Left hindlimb (tissue), 1 donor: ENCODE data around the gene SERP1.

ENCODE experiments used
- DNase-seq: peaks from one replicate; pipeline ENCODE4 v3.0.0-alpha.2; 2018

Gene SERP1

DNA sequence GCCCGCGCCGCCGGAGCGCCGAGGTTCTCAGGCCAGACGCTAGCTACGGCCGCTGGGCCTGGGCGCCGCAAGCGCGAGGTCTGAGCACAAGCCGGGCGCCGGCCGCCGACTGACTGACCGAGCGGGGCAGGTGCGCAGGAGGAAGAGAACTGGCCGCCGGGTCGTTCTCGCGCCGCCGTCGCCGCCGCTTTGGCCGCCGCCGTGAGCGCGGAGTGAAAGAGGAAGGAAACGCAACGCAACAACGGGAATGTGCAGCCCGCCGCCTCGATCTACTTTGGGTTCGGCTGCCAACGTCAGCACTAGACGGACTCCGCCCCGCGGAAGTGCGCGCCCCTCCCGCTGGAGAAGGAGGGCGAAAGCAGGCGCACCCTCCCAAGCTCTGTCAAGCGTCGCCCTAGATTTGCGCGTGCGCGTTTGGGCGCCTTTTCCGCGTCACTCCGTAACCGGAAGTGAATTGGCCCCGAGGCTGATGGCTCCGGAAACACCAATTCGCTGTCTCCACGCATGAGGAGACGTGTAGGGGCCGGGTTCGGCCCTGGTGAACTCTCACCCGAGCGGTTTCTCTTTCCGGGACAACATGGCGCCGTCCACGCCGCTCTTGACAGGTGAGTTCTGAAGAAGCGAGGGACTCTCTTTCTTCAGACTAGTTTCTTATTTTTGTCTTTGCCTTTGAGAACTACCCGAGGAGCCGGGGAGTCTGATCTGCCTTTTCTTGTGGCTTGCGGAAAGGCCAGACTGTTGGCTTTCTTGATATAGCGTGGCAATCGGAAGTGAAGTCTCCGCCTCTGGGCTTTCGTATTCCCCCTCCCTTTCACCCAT lies at the start of gene SERP1, which contains the start of gene EIF2A:
Gene SERP1, minus strand, starts transcription at position 271 of the 819 bp plus-strand sequence. CDS start 361 bp downstream, outside the sequence.
Gene EIF2A, plus strand, starts transcription at position 562 of the 819 bp plus-strand sequence. Its CDS starts 16 bp downstream, at position 578.
- DNase-seq: peak; percentile 99

DNA sequence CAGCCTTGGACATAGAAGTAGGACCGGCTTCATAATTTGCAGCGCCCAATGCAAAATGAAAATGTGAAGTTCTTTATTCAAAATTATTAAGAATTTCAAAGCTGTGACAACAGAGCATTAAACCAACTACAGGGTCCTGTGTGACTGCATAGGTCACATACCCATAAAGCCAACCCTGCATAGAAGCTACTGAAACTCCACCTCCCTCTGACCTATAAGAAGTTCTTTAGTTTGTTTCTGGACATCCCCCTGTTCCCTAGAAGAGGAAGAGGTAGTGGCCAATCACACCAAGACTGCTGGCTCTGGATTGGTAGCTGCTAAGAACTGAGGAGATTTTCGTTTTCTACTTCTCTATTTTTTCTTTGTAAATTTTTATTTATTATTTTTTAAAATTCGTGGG lies 47.9 kb upstream of the SERP1 start:
- DNase-seq: no peak

DNA sequence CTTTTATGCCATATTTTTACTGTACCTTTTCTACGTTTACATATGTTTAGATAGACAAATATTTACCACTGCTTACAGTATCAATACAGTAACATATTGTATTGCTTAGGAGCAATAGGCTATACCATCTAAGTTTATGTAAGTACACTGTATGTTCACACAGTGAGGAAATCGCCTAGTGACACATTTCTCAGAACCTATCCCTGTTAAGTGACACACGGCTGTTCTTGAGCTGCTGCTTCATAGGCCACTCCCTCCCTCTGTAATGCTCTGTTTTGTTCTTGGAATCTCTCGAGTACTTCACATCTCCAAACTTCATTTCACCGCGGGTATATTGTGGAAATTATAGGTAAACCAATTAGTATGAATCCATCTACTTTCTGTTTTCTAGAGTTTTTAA lies 43.5 kb upstream of the SERP1 start:
- DNase-seq: no peak

DNA sequence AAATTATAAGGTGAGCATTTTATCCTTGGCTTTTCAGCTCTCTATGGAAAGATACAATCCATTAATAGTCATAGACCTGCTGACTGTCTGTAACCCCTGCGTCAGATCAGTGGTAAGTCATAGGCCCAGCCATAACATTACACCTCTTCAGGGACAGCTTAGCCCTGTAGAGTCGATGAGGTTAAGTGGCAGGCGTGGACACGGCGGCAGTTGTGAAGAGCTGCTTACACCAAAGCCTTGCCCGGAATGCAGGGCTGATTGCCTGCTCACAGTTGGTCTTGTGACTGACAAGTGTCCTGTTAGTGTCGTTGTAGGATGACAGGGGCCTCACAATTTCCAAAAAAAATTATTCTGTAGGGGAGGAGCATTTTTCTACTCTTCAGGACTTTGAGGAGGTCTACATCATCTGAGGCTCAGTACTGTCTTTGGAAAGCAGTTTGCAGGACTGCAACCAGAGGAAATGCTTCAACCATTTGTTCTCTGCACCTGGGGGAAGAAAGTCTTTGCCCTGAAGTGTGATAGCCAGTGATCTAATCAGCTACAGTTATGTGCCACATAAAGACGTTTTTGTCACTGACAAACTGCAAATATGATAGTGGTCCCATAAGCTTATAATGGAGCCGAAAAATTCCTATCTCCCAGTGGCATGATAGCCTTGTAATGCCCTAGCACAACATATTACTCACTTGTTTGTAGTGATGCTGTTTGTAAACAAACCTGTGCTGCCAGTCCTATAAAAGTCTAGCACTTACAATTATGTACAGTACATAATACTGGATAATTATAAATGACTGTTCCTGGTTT lies 41.9 kb upstream of the SERP1 start:
- no peak for DNase-seq

DNA sequence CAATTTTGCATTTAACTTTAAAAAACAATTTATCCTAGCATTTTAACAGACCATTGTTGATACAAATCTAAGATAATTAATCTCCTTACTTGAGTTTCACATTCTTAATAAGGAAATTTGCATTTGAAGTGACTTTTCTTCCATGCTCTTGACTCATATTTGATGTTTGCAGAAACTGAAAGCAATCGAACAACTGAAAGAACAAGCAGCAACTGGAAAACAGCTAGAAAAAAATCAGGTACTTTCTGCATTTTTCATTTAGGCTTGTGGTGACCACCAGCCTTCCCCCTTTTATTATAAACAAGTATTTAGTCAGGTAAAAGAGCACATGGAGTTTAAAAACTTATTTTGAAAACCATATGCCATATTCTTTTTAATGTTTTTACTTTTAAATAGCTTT lies 36.7 kb upstream of the SERP1 start:
- no peak for DNase-seq

DNA sequence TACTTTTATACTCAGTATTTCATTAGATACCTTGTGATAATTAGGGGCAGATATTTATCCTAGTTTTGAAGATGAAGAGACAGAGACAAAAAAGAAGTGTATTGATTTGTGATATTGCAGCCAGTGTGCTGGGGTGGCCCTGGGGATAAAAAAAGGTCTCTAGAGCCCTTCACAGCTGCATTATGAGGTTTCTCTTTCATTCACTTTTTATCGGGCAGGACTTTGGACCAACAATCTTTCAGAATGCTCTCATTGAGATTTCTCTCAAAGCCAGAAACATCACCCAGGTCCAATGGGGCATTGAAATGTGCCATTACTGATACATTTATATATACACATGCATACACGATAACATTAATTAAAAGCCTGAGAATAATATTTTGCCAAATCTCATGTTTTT lies 36.3 kb upstream of the SERP1 start:
- DNase-seq: no peak

DNA sequence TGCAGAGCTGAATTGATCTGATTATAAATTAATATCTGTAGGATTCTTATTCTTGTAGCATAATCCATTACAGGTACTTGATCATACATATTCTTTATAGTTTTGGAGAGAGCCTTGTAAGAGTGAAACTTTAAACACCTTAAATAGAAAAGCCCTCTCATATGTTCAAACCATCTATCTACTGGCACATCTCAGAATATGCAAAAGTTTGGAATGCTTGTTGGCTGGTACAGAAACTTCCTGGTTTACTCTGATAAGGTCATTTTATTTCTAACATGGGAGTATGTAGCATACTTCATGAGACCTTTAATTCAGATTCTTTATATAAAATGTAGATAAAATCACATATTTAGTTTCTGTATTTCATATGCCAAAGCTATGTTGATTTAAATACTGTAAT lies 34.9 kb upstream of the SERP1 start:
- no peak for DNase-seq

DNA sequence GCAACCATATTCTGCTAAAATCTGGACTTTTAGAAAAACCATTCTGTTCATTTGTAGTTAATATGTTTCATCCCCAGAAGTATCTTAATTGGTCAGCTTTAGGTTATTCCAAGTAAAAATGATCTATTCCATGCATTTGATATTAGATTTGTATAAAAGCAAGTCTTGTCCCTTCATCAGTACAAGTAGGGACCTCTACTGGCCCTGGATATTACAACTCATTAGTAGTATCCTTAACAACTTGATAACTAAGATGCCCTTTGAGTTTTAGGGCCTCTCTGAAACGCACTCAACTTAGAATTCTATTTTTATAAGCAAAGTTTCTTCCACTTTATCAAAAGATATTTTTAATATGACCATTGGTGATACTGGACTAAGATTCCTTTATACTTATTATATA lies 31.6 kb upstream of the SERP1 start:
- DNase-seq: no peak

DNA sequence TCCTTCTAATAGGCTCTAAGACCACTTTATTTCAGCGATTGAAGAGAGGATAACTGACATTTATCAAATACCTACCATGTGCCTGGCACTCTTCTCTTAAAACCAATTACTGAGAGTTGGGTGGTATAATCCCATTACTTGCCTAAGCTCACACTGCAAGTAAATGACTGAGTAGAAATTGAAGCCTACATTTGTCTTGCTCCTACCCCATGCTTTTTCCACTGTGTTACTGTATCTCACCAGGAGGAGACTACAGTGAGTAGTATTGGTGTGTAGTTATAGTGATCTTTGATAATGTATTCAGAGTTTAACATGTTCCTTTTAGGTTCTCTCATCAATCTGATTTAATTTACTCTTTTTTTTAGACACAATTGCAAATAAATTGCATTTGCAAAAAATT lies 21.0 kb upstream of the SERP1 start:
- no peak for DNase-seq

DNA sequence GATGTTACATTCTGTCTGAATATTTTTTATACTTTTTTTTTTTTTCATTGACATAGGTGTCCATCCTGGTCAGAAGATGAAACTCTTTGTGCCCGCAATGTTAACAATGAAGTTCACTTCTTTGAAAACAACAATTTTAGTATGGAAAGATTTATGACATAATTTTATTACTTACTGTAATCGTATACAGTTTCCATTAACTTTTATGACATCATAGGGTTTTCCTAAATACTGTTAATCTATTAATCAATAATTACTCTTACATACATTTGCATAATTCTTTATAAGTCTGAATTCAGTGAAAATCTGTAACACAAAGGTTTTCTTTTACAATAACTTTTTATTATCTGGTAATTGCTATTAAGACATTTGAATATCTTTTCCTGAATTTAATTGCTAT lies 17.9 kb upstream of the SERP1 start:
- DNase-seq: no peak

DNA sequence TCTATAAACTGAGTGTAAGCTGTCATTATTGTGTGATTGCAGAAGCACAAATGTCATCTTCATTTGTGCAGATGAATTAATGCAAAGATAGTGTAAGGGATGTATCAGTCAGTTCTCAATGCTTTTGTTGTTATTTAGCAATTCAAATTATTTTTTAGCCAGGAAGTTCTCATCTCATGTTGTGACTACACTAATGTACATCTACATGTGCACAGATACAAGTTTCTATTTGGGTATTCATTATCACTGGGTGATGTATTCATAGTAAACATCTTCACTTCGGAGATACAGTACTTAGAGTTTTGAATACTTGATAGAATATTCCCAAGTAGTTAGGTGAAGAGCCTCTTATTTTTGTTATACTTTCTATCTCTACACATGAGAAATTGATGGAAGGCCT lies 11.4 kb upstream of the SERP1 start:
- no peak for DNase-seq

DNA sequence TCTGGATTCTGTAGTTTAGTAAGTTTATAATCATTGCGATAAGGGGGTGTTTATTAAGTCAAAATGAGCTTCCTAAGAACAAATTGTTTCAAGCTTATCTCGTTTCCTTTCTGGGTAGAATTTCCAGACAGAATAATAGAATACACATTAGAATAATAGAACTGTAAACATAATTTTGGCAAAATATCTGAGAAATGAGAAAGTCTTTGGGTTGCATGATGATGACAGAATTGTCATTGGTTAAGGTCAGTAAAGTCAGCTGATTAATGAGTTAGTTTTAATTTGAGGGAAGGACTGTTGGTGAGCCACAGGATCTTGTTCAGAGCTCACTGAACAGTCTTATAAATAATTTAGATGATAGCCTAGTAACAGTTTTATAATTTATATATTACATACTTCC lies 10.5 kb upstream of the SERP1 start:
- no peak for DNase-seq

DNA sequence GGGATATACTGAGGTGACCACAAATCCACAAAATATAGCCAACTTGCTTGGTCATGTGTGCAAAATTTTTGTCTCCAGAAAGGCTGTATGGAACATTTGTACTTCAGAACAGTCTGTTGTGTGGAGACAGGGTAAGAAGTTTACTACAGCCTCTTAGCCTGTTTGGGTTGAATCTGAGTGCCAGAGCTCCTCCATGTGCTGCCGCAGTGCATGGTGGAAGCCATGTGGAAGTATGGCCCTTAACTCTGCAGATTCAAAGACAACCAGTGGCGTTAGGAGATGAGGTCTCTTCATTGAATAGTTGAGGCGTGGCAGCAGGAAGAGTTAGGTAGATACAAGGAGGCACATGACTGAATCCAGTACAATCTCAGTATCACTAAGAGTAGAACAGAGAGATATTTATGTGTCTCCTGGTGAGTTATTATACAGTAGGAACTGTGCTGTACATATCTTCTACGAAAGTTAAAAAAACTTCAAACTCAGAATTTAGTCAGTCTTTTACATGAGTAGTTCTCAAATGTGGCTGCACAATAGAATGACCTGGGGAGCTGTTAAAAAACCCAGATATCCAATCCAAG lies 9.7 kb upstream of the SERP1 start:
- DNase-seq: no peak

DNA sequence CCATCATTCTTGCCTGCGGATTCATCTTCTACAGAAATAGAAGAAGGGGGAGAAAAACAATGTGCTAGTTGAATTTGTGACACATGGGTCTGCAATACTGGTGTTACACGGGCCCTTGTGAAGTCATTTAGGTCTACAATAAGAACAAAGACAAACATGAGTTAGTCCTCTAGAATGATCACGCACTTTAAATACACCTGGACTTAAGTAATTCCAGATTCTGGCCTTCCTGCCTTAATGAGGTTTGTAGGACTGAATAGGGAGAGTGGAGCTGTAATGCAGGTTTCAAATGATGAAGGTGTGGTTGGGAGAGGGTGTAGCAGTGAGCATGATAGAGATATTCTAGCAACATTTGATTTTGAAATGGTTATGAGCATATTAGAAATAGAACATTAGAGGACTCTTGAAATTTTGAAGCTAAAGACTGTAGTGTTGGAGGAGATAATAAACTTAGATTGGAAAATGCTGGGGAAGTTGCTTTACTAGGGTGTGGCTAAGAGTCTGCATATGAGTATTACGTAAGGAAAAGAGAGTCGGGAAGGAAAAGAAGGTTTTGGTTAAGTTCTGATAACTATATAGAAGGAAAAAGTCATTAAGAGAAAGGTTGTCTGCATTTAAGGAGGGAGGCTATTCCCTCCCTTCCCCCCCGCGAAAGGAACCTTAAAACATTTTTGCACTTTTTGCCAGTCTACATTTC lies 897 bp upstream of the SERP1 start:
- no peak for DNase-seq

DNA sequence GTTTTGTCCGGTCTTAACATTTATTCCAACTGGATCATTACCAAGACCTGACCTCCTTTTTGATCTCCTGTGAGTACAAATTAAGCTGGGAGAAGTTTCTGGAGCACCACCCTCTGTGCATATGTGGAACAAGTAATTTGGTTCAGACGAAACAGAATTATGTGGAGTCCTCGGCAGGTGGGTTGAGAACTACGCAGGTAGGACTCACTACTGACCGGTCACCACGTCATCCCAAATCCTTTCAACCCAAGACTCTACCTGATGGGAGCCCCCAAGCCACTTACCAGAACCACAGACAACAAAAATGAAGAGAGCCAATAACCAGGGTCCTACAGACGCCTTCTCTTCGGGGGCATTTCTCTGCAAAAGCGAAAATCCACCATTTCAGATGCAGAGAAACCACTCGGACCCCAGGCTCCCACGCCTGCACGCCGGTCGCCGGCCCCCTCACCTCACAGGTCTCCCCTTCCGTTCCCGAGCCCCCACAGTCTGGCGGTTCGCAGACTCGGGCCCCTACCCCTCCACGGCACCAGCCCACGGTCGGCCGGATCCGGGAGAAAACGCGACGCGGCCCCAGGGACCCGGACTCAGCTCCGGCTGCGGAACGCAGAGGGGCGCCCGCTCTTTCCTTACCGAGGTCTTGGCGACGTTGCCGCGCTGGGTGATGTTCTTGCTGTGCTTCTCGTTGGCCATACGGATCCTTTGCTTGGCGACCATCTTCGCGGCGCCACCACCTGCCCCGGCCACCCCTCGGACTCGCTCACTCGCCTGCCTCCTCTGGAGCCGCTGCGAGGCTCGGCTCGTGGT lies 674 bp downstream of the SERP1 start:
- DNase-seq: peak; percentile 66

DNA sequence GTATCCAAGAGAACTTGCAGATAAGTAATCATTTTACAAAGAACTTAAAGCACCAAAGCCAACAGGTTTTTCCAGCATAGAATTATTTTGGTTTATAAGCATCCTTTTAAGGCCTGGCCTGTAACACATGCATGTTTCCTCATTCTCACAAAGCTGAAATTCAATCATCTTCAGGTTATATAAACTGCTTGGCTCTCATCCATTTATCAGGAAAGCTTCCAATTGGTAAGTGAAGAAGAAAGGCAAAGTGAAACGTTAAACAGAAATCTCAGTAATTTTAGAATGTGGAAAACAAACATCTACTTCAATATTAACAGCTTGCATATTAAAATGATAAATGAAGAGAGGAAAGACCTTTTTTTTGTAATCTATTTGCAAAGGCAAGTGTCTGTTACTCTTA lies 1.6 kb downstream of the SERP1 start:
- no peak for DNase-seq

DNA sequence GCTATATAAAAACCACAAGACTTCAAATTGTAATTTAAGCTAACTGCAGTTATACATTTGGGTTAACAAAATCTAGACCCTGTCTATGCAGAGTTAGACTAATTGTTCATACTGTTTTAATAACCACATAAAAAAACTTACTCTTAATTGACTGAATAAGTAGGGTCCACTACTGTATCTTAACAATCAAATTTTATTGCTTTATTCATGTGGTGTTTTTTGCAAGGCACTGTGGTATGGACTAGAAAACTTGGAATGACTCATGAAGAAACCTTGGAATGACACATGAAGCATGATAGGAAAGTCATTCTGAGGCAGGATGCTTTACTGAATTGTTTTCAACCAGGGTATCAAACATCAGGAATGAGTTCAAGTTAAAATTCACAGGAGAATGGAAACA lies 2.3 kb downstream of the SERP1 start:
- no peak for DNase-seq

DNA sequence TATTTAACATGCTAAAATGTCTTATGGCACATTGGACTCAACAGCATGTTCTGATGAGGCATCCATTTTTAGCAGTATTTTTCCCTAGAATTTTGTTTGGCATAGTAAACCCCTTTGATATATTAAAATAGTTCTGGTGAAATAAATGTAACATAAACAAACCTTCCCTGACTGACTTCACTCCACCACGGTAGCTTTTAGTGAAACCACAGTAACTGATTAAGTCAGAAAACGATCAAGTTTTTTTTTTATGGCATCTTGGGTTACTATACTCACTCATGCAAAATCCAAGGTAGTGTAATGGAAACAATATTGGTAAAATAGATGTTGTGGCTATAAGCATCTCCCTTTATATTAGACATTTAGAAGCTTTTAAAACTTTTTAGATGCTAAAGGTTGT lies 2.8 kb downstream of the SERP1 start:
- DNase-seq: no peak

DNA sequence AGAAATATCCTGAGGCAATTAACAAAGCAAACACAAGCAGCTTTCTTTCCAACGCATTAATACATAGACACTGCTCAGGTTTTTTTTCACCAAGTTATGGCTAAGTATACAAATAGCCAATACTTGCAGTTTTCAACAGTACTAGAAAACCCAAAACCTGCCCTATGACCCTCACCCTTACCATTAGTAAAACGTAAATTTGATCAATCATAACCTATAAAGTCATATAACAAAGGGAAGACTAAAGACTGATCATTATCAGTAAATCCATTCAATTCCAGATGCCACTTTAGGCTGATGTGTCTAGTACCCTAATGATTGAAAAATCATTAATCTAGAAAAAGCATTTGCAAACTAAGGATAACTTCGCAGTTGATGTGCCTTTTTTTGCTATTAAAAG lies 3.2 kb downstream of the SERP1 start:
- no peak for DNase-seq

DNA sequence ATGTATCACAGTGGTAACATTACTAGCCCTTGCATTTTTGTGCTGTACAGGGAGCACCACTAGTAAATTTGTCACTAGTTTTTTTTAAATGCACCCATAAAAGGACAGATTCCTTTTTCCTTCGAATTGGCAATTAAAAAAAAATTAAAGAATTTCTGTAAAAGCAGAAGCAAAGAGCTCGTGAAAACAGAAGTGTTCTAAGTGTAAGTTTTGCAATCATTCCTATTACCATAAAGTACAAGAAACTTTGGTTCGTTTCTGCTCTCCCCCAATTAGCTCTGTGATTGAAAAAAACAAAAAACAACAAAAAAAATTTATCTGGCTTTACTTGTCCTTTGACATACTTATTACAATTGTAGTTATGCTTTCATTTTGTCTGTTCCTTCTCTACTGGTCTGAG lies 5.3 kb downstream of the SERP1 start:
- no peak for DNase-seq

DNA sequence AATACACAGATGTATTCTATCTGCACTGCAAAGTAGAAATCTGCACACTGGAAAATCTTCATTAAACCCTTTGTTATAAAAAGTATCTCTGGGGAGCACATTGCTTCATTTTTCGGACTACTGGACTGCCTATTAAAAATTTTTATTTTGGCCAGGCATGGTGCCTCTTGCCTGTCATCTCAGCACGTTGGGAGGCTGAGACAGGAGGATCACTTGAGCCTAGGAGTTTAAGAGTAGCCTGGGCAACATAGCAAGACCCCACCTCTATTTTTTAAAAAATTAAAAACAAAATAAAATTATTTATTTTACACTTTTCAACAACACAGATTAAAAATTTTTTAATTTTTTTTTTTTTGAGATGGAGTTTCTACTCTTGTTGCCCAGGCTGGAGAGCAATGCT lies 6.0 kb downstream of the SERP1 start:
- DNase-seq: no peak
